DMS53 (cell line): Measurements from ENCODE around the gene RXRA.

Experiments used
- DNase-seq: peaks from one replicate; lab custom pipeline; 2025; lab: John Stamatoyannopoulos, UW

Gene RXRA

GRCh38 chr9:134402182-134402581 is 75.9 kb downstream of the RXRA start:
- DNase-seq = no peak

DNA sequence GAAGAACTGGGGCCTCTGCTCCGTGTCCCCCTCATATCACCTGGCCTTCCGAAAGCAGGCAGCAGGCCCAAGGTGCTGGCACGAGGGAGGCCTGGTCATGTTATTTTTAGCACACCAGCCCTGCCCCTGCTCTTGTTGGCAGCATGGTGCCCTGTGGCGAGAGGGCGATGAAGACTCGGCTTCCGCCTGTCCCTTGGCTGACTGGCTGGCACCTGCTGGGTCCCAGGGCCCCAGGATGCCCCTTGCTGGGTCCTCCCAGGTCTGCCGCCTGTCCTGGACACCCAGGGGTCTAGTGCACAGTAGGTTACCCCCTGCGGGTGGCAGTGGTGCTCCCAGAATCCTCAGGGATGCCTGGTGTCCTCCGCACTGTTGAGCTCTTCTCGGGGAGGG is 77.0 kb downstream of the RXRA start:
- no peak for DNase-seq

DNA sequence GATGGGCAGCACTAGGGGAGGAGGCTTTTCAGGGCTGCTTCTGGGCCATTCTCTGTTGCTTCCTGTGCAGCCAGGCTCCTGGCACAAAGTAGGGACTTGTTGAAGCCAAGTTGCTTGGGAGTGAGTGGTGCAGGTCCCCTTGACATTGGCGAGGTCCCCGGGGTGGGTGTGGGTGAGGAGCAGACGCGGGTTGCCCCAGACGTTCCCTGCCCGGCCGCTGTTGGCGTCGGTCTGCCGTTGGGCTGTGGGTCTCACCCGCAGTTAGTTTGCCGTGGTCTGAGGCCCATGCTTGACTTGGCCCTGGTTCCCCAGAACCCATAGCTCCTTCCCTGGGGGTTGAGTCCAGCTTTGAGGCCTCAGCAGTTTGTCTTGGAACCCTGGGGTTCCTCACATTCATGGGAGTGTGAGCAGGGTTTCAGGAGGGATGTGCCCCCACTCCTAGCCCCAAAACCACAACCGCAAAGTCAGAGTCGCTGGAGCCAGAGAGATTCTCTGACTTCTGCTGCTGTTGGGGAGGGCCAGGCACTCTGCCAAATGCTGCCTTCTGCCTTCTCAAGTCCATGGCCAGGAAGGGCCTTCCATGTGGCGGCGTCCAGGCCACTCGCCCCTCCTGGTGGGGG is 77.5 kb downstream of the RXRA start:
- no peak for DNase-seq

GRCh38 chr9:134404376-134405358 is 78.4 kb downstream of the RXRA start:
- DNase-seq = no peak

DNA sequence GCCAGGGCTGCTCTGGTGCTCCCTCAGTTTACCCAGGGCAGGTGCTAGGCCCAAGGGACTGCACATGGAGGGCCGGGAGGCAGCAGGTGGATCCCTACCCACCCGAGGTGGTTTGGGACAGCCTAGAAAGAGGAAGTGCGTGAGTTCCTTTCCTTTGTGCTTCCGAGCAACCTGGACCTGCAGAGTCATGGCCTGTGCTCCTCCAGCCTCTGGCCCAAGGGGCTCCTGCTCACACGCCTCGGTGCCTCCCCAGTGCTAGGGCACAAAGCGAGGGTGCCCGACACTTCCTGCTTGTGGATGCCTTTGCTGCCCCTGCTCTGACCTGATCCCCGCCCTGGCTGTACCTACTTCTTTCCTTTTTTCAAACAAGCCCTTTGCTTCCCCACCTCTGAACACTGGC is 79.3 kb downstream of the RXRA start:
- no peak for DNase-seq

GRCh38 chr9:134406366-134407120 is 80.3 kb downstream of the RXRA start:
- DNase-seq = peak; percentile 76

DNA sequence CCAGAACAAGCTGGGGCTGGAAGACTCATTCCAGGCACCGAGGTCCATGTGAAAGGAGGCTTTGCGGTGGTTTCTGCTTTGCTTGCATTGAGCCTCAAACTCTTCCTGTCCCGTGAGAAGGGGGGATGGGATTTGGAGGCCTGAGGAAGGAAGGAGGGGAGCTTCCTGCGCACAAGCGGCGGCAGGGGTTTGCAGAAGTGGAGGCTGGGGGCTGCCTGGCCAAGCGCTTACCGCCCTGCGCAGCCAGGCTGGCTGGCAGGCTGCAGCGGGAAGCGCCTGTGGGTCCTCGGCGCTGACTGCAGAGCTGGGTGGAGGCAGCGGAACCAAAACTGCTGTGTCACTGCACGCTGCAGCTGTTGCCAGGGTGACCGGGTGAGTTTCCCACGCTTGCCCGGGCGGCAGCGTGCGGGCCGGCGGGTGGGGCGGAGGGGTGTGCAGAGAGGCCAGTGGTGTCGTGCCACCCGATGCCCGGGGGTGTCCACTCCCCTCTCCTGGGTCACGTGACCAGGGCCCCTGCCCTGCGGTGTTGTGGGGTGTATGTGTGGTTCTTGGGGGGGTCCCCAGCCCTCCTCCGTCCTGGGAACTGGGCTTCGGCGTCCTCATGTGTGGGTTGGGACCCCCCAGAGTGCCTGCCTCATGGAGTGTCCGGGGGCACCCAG is 81.0 kb downstream of the RXRA start:
- peak; percentile 96 for DNase-seq

- no peak for DNase-seq
Observed at GRCh38 chr9:134408389-134408788, 82.1 kb downstream of the RXRA start.

GRCh38 chr9:134408939-134409737 is 82.9 kb downstream of the RXRA start:
- peak; percentile 20 for DNase-seq

DNA sequence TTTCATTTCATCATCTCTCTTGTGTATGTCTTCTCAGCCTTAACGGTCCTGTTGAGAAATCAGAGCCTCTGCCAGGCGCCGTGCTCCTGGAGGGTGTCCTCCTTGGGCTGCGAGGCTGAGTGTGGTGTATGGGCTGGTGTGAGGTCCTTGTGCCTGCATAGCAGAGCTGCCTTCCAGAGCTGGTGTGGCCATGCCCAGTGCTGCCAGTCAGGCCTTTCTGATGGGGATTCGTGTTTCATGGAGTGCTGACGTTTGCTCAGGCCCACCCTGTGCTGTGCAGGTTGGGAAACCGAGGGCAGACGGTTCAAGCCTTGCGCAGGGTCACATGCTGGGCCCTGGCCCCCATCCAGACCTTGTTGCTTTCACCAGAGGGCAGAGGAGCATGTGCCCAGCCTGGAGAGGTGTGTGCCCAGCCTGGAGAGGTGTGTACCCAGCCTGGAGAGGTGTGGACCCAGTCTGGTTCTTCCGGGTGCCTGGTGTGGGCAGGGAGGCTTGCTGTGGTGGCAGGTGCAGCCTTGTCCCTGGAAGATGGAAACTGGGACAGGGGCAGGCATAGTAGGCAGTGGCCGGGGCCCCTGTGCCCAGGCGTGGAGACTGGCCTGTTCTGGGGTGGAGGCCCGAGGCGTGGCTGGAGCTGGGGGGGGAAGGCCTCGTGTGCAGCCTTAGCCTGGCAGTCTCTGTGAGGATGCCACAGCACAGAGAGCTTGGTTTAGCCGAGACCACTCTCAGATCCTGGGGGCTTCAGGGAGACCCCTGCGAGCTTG is 84.0 kb downstream of the RXRA start:
- DNase-seq = peak; percentile 17

GRCh38 chr9:134410835-134411217 is 84.6 kb downstream of the RXRA start:
- DNase-seq = no peak

- DNase-seq = no peak
Observed at GRCh38 chr9:134411440-134412297, 85.4 kb downstream of the RXRA start.

DNA sequence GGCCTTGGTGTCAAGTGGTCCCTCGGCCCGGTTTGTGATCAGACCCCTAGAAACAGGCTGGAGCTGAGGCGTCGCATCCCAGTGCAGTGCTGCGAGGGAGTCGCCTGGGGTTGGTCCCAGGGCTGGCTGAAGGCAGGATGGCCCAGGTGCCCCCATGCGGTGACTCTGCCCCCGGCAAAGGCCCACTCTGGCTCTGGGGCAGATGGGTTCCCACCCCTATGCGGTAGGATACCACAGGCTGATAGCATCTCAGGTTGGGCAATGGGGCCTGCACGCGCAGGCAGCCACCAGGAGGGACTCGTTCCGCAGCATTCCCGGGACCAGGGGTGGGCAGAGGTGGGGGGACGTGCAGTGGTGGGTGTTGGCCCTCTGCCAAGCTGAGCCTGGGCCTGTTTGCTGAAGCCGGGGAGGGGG is 86.0 kb downstream of the RXRA start:
- no peak for DNase-seq

- no peak for DNase-seq
Observed at GRCh38 chr9:134413112-134413715, 87.0 kb downstream of the RXRA start.

- peak; percentile 86 for DNase-seq
Observed at GRCh38 chr9:134413890-134414623, 87.8 kb downstream of the RXRA start.

- DNase-seq = no peak
Observed at GRCh38 chr9:134414900-134415425, 88.7 kb downstream of the RXRA start.

DNA sequence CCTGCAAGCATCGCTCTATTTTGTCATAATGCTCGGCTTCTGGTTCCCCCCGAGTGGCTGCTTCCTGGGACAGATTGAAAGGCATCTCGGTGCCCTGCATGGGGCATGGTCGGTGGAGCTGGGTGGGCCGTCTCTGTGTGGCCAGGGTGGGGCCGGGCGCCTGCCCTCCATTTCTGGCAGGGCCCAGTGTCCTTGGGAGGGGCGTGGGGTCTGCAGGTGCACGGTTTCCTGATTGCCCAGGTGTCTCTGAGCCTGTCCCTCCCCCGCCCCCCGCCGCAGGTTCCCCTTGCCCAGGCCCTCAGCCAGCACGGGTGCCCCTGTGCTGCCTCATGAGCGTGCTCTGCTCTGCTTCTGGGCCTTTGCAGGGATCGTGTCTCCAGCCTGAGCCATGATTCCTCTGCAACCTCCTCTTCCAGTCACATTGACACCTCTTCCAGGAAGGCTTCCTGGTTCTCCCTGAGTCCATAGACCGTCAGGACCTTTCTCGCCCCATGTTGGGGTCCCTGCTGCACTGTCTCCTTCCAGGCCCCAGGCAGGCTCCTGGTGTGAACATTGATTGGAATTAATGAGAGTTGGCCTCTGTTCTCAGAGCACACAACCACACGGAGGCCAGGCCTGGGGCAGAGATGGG is 90.2 kb downstream of the RXRA start:
- DNase-seq = no peak

- DNase-seq = no peak
Observed at GRCh38 chr9:134418354-134418753, 92.1 kb downstream of the RXRA start.
